ENCODE measurements around the gene COX7A2. TPM values are rescaled to one million over a fixed set of nuclear protein-coding genes. Genes with fewer than 3 reads are reported as not detected.
A peak's percentile ranks its signal among the peaks of the same experiment; 100 is the strongest.

The COX7A2 gene
- total RNA-seq, 1 experiment from 2014 or later = 157 TPM

DNA sequence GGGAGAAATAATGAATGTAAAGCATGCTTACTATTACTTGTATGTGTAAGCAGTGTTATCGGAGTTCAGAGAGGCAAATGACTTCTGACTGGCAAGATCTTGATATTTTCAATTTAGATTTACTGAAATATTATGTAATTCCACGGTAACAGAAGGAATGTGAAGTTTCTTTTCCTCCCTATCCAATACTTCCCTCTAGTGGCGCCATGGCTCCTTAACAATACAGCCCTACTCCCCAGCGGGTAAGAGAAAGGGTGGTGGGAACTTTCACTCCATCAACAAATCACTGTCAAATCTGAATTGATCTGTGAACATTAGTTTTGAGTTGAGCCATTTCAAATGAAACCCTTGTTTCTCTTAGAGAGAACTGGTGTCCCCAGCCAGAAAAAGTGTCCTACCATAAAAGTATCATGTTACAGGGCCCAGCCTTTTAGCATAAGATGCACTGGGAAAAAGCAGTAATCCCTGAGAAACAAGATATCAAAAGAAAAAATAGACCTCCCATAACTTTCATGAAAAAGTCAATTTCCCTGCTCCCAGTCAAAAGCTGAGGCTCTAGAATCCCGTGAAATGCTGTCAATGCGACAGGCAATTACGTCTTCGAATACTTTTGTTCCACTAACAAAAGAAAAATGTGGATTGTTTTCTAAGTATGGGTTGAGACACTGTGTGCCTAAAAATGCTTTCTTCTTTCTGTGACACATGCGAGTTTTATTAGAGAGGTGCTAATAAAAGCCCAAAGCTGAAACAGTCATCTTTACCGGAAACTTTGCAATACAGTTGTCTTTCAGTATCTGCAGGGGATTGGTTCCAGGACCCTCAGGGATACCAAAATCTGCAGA, 12.9 kb downstream of the COX7A2 start:
- DNase-seq (ENCODE audit: low spot score) = peak; percentile 47
- in situ Hi-C loops (cut with HindIII; ENCODE audit: low sequenced_read_pairs) = no loop called here

DNA sequence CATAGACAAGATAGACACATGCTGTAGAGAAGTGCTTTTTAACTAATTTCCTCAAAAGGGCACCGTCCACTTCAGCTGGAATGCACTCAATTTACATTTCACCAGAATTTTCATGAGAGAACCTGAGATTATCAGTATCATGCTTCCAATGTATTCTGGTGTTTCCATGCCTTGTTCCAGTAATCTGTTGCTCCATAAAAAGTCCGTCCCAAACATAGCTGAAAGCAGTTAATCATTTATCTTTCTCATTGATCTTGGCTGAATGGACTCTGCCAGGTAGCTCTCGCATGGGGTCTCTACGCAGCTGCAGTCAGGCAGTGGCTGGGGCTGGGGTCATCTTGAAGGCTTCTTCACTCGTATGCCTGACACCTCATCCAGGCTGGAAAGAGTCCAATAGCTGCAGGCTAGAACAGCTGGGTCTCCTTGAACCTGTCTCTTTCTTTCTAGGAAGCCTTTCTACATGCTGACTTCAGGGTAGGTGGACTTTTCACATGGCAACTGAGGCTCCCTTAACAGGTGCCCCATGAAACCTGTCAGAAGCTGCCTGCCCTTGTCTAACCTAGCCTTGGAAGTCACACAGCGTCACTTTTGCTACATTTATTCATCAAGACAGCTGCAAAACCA, 19.2 kb downstream of the COX7A2 start:
- DNase-seq (ENCODE audit: low spot score) = no peak
- in situ Hi-C loops (cut with HindIII; ENCODE audit: low sequenced_read_pairs) = no loop called here

DNA sequence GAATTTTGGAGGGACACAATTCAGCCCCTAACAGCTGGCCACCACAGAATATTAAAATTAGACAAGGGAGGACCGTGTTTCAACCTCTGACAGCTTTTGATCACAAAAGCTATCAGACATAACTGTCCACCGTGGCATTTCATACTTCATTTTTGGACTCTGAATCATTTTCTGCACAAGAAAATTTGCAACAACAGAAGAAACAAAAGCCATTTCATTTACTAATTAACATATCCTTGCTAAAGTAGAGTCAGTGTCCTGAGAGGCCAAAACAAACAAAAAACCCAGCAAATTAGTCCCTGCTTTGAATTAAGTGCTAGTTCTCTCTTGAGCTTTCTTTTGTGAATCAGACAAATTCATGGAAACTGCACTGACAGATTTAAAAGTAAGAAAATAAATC, 20.2 kb downstream of the COX7A2 start:
- in situ Hi-C loops (cut with HindIII; ENCODE audit: low sequenced_read_pairs) = no loop called here

DNA sequence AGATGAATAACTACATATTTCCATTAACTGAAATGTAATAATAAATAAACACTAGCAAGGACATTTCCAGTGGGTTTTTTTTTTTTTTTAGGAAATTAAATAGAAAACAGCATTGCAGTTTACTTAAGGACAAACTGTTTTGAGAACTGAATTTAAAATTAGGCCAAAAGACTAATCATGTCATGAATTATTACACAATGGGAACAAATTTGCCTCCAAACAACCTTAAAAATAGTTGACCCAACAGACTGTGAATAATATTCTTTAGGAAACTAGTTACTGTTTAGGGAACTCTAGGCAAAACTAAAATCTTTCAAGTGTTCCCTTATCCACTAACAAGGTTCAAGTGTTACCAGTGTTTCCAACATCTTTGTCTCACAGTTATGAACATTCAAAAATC, 21.3 kb downstream of the COX7A2 start:
- in situ Hi-C loops (cut with HindIII; ENCODE audit: low sequenced_read_pairs) = no loop called here

More for the DNA sequence above, 20.2 kb downstream of the COX7A2 start:
- no peak for DNase-seq (ENCODE audit: low spot score)

DNA sequence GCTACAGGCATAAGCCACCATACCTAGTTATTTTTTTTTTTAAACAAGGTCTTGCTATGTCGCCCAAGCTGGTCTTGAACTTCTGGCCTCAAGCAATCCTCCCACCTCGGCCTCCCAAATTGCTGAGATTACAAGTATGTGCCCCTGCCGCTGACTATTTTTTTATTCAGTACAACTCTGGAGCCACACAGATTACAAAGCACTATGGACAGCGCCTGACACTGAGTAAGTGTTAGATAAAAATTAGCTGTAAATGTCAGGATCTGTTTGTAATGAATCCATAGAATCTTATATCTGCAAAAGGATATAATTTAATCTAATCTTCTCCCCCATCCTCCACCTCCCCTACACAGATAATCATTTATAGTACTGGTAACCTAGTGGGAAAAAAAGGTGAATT, 22.5 kb downstream of the COX7A2 start:
- in situ Hi-C loops (cut with HindIII; ENCODE audit: low sequenced_read_pairs) = no loop called here

More for the DNA sequence above, 21.3 kb downstream of the COX7A2 start:
- no peak for DNase-seq (ENCODE audit: low spot score)

DNA sequence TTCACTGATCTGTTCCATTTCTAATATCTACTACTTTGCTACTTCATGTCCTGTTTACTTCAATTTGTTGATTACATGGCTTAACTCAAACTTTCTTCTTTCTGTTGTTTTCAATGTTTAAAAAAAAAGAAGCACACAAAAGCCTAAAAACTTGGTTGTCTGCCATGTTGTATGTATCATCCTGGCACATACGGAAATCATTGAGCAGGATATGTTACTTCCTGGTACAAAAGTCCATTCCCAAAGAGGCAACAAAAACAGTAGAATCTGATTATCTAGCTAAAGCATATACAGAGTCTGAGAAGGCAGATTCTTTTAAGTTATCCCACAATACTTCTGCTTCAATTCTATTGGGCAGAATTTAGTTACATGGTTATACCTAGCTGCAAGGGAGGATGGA, 23.2 kb downstream of the COX7A2 start:
- DNase-seq (ENCODE audit: low spot score) = no peak
- in situ Hi-C loops (cut with HindIII; ENCODE audit: low sequenced_read_pairs) = no loop called here

More for the DNA sequence above, 22.5 kb downstream of the COX7A2 start:
- DNase-seq (ENCODE audit: low spot score) = no peak

DNA sequence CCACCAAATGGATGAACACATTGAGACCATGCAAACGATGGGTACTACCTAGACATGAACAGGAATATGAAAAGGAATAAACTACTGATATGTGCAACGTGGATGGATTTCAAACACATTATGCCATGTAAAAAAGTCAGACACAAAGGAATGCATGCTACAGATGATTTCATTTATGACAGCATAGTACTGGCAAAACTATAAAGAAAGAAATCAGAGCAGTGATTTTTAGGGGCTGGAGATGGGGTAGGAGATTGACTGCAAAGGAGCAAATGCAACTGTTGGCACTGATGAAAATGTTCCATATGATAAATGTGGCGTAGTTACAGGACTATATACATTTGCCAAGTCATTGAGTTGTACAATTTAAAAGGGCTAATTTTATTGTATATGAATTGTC, 24.3 kb downstream of the COX7A2 start:
- no peak for DNase-seq (ENCODE audit: low spot score)
- in situ Hi-C loops (cut with HindIII; ENCODE audit: low sequenced_read_pairs) = no loop called here

DNA sequence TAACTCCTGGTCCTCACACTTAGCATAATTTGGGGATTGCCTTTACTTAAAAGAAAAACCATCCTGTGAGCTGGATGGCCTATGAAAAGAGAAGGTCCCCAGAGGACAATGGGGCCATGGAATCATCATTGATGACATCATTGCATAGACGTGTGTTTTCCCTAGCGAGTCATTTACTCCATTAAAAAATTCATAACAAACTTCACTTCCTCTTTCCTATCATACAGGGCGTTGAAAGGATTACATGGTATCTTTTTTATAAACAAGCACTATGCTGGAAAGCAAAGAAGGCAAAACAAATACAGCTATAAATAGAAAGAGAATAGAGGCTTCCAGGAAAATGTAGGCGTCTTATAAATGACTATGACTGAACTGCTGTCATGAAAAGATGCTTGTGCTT, 26.4 kb downstream of the COX7A2 start:
- no peak for DNase-seq (ENCODE audit: low spot score)
- in situ Hi-C loops (cut with HindIII; ENCODE audit: low sequenced_read_pairs) = no loop called here

DNA sequence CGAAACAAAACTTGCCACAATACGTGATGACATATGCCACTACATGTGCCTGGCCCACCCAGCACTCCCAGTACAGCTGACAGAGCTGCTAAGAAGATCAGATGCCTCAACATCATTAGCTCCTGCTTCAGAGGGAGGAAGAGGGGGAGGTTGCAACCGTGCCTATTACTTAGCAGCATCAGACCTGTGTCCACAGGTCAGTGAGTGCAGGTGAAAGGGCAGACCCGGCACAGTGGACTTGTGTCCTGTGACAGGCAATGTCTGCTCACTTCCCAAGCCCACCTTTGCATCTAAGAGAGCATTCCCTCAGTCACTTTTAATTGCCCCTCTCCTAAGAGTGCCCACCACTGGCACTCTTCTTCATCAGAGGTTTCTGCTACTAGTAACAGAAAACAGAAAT, 28.3 kb downstream of the COX7A2 start:
- in situ Hi-C loops (cut with HindIII; ENCODE audit: low sequenced_read_pairs) = no loop called here

DNA sequence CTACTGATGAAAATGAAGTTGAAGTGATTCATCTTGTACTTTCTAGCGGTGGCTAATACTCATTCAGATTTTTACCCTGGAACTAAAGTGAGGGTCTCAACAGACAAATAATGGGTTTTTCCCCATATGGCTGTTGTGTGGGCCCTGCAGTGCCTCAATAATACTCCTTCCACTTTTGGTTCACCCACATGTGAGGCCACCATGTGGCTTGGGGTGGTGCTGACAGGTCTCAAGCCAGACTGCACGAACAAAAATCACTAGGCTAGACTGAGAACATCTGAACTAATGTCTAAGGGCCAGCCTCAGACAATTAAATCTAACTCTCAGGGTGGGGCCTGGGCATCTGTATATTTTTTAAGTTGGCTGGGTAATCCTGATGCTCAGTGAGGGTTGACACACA, 29.9 kb downstream of the COX7A2 start:
- in situ Hi-C loops (cut with HindIII; ENCODE audit: low sequenced_read_pairs) = no loop called here
- DNase-seq (ENCODE audit: low spot score) = no peak

More for the DNA sequence above, 28.3 kb downstream of the COX7A2 start:
- no peak for DNase-seq (ENCODE audit: low spot score)

DNA sequence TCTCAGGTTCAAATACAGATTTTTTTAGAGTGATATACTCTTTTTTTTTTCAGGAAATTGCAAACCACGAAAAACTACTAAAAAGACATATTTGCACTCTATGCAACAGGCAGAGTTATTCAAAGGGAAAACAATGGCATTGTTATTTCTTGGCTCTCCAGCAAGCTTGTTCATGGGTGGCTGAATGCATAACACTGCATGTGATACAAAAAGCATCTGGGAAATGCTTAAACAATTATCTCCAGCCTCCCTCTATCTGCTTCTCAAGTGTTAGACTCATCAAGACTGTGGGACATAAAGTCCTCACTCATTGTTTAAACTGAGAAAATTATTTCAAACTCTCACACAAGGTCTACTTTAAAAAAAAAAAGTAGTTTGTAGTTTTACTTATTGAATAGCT, 30.5 kb downstream of the COX7A2 start:
- in situ Hi-C loops (cut with HindIII; ENCODE audit: low sequenced_read_pairs) = no loop called here
- DNase-seq (ENCODE audit: low spot score) = no peak

DNA sequence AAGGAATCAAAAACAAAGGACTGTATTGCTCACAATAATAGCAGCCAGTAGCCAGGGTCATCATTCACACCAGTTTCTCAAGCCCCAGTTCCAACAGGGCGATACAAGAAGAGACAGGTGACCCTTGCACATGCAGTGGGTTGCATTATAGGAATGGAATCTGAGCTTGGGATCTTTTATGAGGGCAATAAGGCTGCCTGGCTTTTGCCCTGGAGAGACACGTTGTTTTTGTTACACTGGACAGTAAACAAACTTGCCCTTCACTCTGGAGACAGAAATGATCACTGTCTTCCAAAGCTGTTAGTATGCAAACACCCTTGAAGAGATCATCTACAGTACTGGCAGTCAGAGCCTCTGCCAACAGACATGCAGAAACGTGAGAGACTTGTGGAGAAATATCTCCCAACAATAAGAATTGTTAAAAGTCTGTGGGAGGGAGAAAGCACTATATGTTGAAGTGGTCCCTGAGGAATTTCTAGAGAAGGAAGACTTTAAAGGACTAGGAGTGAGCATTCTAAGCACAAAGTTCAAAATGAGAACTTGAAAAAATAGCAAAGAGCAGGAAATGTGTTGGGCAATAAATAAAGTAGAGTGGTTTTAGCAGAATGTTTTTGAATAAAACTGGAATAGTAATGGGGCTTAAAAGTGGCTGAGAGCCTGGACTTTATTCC, 31.5 kb downstream of the COX7A2 start:
- no peak for DNase-seq (ENCODE audit: low spot score)
- in situ Hi-C loops (cut with HindIII; ENCODE audit: low sequenced_read_pairs) = no loop called here

DNA sequence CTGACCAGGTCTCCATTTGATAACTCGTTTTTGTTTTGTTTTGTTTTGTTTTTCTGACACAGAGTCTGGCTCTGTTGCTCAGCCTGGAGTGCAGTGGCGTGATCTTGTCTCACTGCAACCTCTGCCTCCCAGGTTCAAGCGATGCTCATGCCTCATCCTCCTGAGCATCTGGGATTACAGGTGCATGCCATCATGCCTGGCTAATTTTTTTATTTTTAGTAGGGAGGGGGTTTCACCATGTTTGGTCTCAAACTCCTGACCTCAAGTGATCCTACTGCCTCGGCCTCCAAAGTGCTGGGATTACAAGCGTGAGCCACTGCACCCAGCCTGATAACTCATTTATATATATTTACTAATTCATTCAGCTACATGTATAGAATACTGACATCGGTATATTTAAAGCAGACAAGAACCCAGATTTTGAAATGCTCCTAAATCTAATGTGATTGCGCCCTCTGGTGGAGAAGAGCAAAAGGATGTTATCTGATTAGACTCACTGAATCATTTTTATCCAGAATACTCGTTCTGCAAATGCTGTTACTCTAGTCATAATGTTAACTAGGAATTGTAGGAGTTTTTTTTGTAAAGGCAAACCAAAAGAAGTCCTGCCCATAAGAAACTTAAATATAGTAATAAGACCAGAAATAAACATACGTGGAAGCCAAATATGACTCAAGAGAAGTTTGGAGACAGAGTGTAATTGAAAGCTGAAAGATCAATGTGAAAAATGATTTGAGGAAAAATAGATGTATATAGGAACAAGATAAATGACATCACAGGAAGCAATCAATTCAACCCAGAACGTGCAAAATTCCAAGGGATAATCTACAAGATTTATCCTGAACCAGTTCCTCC, 32.5 kb downstream of the COX7A2 start:
- DNase-seq (ENCODE audit: low spot score) = peak; percentile 74
- in situ Hi-C loops (cut with HindIII; ENCODE audit: low sequenced_read_pairs) = no loop called here

DNA sequence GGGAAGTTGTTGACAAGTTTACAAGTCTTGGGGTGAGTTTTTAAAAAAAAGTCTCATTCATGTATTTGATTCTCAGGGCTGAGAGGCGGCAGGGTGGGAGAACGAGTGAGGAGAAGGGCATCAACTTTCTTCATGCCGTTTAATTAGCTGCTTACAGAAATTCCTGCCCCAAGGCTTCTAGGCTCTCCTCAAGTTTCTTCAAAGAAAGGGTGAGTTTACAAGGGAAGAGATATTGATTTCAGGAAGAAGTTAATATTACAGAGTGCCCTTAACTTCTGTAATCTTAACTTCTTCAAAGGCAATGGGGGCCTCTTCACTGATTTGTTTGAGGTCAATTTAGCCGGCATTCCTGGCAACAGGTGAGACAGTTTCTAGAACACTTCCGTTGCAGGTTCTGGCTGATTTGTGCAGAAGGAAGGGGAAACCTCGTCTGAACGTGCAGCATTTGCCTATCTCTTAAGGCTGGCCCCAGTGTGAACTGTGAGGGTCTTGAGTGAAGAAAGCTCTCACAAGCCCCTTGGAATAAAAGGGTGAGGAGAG, 34.3 kb downstream of the COX7A2 start:
- in situ Hi-C loops (cut with HindIII; ENCODE audit: low sequenced_read_pairs) = no loop called here
- DNase-seq (ENCODE audit: low spot score) = no peak

DNA sequence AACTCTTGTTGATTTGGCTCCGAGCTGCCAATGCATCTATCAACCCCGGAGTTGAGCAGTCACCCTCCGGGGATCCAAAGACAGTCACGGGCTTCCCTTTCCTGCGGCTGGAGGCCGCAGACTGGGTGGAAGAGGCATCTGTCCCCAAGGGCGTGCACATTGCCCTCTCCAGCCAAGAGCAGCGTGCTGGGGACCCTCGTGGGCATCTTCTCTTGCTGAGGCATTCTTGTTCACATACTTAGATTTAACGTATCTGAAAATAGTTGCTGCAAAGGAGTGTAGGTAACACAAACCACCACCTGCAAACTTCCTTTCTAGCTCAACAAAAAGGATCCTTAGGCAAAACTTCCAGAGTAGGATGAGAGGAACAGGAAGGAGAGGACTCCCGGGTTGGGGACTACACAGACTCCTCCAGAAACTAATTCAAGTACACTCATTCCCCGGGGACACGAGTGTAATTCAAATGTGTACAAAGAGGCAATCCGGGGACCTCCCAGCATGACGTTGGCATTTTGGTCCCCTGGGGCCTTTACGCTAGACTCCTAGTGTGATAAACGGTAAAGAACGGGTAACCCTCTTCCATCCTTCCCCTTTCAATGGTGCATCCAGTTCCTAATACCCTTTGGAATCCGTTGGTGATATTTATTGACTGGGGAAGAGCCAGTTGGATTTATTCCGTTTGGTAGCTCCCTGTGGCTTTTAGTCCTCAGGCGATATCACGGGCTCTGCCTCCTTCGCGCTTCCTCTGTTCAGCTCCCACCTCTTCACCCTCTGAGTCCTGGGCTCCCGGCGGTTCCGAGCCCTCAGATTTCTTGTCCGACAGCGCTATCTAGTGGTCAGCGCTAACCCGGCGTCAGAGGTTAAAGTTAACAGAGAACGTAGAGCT, 35.1 kb downstream of the COX7A2 start:
- in situ Hi-C loops (cut with HindIII; ENCODE audit: low sequenced_read_pairs) = no loop called here
- peak; percentile 79 for DNase-seq (ENCODE audit: low spot score)

DNA sequence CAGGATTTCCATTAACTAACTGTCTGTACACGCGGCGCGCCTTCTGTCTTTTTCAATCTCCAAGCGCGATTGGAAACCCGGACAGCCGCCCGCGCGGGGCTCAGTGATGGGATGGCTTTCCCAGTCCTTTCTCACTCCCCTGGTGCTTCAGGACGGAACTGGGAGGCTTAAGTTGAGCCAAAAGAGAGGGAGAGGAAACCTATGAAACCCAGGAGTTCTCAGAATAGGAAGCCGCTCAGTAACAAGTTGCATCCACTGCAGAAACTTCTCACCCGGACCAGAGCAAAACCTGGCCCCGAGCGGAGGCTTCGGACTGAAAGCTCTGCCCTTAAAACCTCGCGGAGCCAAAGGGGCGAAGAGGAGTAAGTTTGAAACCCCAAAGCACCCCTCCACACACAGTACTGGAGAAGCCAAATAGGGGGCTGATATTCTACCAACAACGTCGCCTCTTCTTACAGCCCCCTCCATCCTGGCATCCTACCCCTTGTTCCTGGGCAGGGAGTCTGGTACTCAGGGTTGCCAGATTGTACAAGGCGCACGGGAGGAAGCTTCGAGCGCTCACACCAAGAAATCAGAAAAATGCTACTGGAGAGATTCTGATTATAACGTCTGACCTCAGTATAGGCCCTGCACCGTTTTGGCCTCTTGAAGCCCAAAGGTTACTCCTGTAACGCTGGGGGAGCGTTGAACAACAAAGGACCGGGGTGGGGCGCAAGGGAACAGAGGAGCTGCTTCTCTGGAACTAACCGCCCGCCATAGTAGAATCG, 36.8 kb downstream of the COX7A2 start:
- no peak for DNase-seq (ENCODE audit: low spot score)
- in situ Hi-C loops (cut with HindIII; ENCODE audit: low sequenced_read_pairs) = no loop called here

DNA sequence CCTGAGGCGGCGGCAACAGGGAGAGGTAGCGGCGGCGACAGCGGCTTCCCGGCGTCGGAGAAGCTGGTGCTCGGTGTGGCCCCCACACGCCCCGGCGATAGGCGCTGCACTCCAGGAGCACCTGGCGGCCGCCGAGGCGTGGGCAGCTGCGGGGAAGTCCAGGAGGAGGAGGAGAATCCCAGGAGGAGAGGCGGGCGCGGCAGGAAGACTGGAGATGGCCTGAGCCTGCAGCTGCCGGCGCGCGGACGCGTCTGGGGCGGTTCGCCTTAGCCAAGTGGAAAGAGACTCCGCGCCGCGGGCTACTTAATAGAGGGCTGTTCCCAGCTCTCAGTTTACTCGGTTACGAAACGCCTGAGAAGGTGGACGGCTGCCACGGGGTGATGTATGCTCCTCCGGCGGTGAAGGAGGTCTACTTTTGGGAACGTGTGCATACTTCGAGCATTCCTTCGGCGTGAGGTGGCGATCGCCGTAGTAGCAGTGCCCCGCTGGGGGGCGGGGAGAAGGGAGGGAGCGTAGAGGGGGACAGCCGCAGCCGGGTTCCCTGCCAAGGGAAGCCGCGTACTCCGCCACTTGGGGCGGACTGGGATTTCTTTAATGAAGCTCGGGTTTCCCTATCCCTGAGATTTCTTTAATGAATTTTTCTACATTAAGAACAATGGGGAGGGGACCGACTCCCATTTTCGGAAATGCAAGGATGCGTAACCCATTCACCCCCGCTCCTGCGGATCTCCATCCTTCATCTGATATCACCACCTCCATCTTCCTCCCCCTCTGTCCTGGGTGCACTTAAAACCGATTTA, 37.6 kb downstream of the COX7A2 start, which contains the start of gene COL12A1:
Gene COL12A1 (minus strand): TSS at position 278 of the 800 bp plus-strand sequence. CDS start 3,261 bp downstream, outside the sequence.
- no peak for DNase-seq (ENCODE audit: low spot score)
- in situ Hi-C loops (cut with HindIII; ENCODE audit: low sequenced_read_pairs) = no loop called here
